ENCODE data around the gene TBX2.

Gene TBX2

GRCh38 chr17:61401389-61402072 lies 1.9 kb downstream of the TBX2 start:
- no peaks in the 10 kb centered on the region for H3K36me3 ChIP-seq

GRCh38 chr17:61402073-61402541 lies 2.5 kb downstream of the TBX2 start:
- Histone ChIP-seq H3K27me3 (peaks cover 100% of the 10 kb centered on the region), H3K4me1 (ENCODE audit: control insufficient read depth in 1 of 2, insufficient read depth in 1 of 2, low read depth in 1 of 2, low read length in 1 of 2) (peaks cover 29 to 50% of the 10 kb centered on the region in 2 experiments), H3K9me3 (no peaks in the 10 kb centered on the region), H3K27ac (no peak overlapping the region), H3K36me3 (no peaks in the 10 kb centered on the region), H3K4me3 (ENCODE audit: low read depth in 1 of 2, low read length in 1 of 2) (no peak overlapping the region)
- TF ChIP-seq, protein P1, sequence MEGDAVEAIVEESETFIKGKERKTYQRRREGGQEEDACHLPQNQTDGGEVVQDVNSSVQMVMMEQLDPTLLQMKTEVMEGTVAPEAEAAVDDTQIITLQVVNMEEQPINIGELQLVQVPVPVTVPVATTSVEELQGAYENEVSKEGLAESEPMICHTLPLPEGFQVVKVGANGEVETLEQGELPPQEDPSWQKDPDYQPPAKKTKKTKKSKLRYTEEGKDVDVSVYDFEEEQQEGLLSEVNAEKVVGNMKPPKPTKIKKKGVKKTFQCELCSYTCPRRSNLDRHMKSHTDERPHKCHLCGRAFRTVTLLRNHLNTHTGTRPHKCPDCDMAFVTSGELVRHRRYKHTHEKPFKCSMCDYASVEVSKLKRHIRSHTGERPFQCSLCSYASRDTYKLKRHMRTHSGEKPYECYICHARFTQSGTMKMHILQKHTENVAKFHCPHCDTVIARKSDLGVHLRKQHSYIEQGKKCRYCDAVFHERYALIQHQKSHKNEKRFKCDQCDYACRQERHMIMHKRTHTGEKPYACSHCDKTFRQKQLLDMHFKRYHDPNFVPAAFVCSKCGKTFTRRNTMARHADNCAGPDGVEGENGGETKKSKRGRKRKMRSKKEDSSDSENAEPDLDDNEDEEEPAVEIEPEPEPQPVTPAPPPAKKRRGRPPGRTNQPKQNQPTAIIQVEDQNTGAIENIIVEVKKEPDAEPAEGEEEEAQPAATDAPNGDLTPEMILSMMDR (IDR thresholded peaks at IDR 0.05) = no peak

More at GRCh38 chr17:61401389-61402072, 1.9 kb downstream of the TBX2 start:
- Histone ChIP-seq H3K27ac (no peak overlapping the region), H3K4me3 (ENCODE audit: low read depth in 1 of 2, low read length in 1 of 2) (no peak overlapping the region), H3K9me3 (no peaks in the 10 kb centered on the region), H3K27me3 (peaks cover 100% of the 10 kb centered on the region), H3K4me1 (ENCODE audit: control insufficient read depth in 1 of 2, insufficient read depth in 1 of 2, low read depth in 1 of 2, low read length in 1 of 2) (peaks cover 29 to 55% of the 10 kb centered on the region in 2 experiments)
- TF ChIP-seq, protein P1 (IDR thresholded peaks at IDR 0.05) = no peak

- no peak overlapping the region for H3K27ac ChIP-seq
- H3K36me3 ChIP-seq = no peaks in the 10 kb centered on the region
- H3K4me3 ChIP-seq (ENCODE audit: low read depth in 1 of 2, low read length in 1 of 2) = peak overlapping the region; percentile 17 to 29
- peaks cover 29 to 48% of the 10 kb centered on the region in 2 experiments for H3K4me1 ChIP-seq (ENCODE audit: control insufficient read depth in 1 of 2, insufficient read depth in 1 of 2, low read depth in 1 of 2, low read length in 1 of 2)
- H3K27me3 ChIP-seq = peaks cover 100% of the 10 kb centered on the region
- TF ChIP-seq, protein P1 (IDR thresholded peaks at IDR 0.05) = no peak
- H3K9me3 ChIP-seq = no peaks in the 10 kb centered on the region
Observed at GRCh38 chr17:61402978-61403800, 3.5 kb downstream of the TBX2 start.

DNA sequence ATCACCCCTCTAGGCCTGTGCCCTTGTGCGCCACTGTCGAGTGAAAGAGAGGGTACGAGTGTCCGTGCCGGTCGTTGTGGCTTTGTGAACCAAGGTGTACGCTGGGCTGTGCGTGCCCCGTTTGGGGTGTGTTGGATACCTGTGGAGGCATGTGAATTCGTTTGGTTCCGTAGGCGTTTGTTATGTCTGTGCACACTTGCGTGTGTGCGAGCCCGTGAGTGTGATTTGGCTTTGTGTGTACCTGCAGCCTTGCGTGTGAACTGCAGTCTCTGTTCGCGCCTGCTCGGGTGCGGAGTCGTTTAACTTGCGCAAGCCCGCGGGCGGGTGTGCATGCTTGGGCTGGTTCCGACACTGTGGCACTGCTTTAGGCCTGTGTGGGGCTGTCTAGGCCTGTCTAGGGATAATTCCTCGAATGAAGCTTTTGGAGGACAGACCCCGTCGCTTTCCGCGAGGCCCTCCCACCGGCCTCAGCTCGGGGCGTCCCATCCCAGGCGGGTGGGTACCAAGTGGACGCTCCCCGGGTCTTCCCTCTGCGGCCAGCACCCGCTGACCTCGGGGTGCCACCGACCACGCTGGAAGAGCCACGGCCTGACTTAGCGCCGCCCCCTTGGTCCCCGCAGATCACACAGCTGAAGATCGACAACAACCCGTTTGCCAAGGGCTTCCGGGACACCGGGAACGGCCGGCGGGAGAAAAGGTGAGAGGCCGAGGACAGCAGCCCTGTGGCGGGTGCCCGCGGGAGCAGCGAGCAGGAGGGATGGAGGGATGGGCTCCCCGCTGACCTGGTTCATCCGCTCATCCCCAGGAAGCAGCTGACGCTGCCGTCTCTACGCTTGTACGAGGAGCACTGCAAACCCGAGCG lies 4.4 kb downstream of the TBX2 start:
- Histone ChIP-seq H3K27ac (no peak overlapping the region), H3K36me3 (no peaks in the 10 kb centered on the region), H3K27me3 (peaks cover 100% of the 10 kb centered on the region), H3K4me1 (ENCODE audit: control insufficient read depth in 1 of 2, insufficient read depth in 1 of 2, low read depth in 1 of 2, low read length in 1 of 2) (peaks cover 26 to 52% of the 10 kb centered on the region in 2 experiments), H3K4me3 (ENCODE audit: low read depth in 1 of 2, low read length in 1 of 2) (no peak overlapping the region), H3K9me3 (no peaks in the 10 kb centered on the region)
- TF ChIP-seq, protein P1 (IDR thresholded peaks at IDR 0.05) = no peak

- H3K4me3 ChIP-seq (ENCODE audit: low read depth in 1 of 2, low read length in 1 of 2) = no peak overlapping the region
Observed at GRCh38 chr17:61404663-61404912, 4.9 kb downstream of the TBX2 start.

More at GRCh38 chr17:61404663-61404912, 4.9 kb downstream of the TBX2 start:
- Histone ChIP-seq H3K36me3 (no peaks in the 10 kb centered on the region), H3K27ac (no peak overlapping the region), H3K4me1 (ENCODE audit: control insufficient read depth in 1 of 2, insufficient read depth in 1 of 2, low read depth in 1 of 2, low read length in 1 of 2) (peaks cover 31 to 50% of the 10 kb centered on the region in 2 experiments), H3K27me3 (peaks cover 100% of the 10 kb centered on the region), H3K9me3 (no peaks in the 10 kb centered on the region)
- TF ChIP-seq, protein P1 (IDR thresholded peaks at IDR 0.05) = no peak
